ENCODE results near the gene MUSK. TPM values are rescaled to one million over a fixed set of nuclear protein-coding genes. Genes with fewer than 3 reads are reported as not detected.
"Not testable (repeated sequence)": the region's sequence is repeated elsewhere in the genome, so short reads cannot be mapped to it uniquely, and the experiment has no call there.

Gene MUSK
- polyA plus RNA-seq, 1 donor (not counting 4 experiments of a cell fraction or from before 2014, with no cell fraction given) = not detected

DNA sequence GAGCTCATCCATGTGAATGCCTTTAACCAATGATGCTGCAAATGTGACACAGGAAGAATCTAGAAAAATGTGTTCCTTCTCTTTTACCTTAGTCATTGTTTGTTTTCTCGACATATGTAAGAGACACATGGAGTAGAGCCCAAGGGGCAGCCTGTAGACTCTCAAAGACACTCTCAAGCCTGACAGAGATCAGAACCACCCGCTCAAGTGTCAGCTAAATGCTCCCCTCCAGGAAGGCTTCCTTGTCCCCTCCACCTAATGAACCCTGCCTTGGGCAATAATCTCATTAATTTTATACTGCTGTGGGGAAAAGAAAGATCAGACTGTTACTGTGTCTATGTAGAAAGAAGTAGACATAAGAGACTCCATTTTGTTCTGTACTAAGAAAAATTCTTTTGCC, 157.4 kb downstream of the MUSK start:
- no peak for FAIRE-seq
- H3K9me1 ChIP-seq (ENCODE audit: control insufficient read depth, extremely low read depth, insufficient read depth, low read length) = no peaks in the 10 kb centered on the region
- H3K79me2 ChIP-seq (ENCODE audit: control insufficient read depth, insufficient read depth, low read length) = no peaks in the 10 kb centered on the region
- H4K20me1 ChIP-seq (ENCODE audit: control insufficient read depth, extremely low read depth, insufficient read depth, low read length) = no peaks in the 10 kb centered on the region
- TF ChIP-seq EZH2 (IDR thresholded peaks at IDR 0.05; ENCODE audit: low read length) = no peak
- TF ChIP-seq CTCF (optimal IDR thresholded peaks at IDR 0.05 in 1 of 3, IDR thresholded peaks at IDR 0.05 in 1 of 3, conservative IDR thresholded peaks at IDR 0.05 in 1 of 3; ENCODE audit: extremely low read depth in 1 of 3, insufficient read depth in 2 of 3, low read length in 3 of 3) = no peak
- no peak overlapping the region for H3K4me3 ChIP-seq (ENCODE audit: control insufficient read depth in 2 of 3, extremely low read depth in 1 of 3, insufficient read depth in 2 of 3, low read depth in 1 of 3, low read length in 3 of 3)
- no peak overlapping the region for H2AFZ ChIP-seq (ENCODE audit: control insufficient read depth, low read length)
- no peak for DNase-seq (ENCODE audit: low read depth, low spot score)
- H3K9me3 ChIP-seq (ENCODE audit: control insufficient read depth, low read depth, low read length) = no peaks in the 10 kb centered on the region
- no peaks in the 10 kb centered on the region for H3K4me1 ChIP-seq (ENCODE audit: control insufficient read depth, extremely low read depth, insufficient read depth, low read length)
- no peak overlapping the region for H3K27ac ChIP-seq (ENCODE audit: control insufficient read depth, insufficient read depth, low read length)
- H3K4me2 ChIP-seq (ENCODE audit: control insufficient read depth, extremely low read depth, insufficient read depth, low read depth, low read length) = no peak overlapping the region
- no peaks in the 10 kb centered on the region for H3K36me3 ChIP-seq (ENCODE audit: control insufficient read depth in 2 of 2, extremely low read depth in 1 of 2, insufficient read depth in 2 of 2, low read length in 2 of 2)
- no peak overlapping the region for H3K9ac ChIP-seq (ENCODE audit: control insufficient read depth, extremely low read depth, insufficient read depth, low read length)
- no peaks in the 10 kb centered on the region for H3K27me3 ChIP-seq (ENCODE audit: control insufficient read depth, extremely low read depth, insufficient read depth, low read length)
- dilution Hi-C loops (cut with MboI; ENCODE audit: extremely low pct_ligation_motif_present, low sequenced_read_pairs) = no loop called here

DNA sequence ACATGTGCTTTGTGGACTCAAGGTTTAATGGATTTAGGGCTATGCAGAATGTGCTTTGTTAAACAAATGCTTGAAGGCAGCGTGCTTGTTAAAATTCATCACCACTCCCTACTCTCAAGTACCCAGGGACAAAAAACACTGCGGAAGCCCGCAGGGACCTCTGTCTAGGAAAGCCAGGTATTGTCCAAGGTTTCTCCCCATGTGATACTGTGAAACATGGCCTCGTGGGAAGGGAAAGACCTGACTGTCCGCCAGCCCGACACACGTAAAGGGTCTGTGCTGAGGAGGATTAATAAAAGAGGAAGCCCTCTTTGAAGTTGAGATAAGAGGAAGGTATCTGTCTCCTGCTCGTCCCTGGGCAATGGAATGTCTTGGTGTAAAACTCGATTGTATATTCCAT, 157.8 kb downstream of the MUSK start:
- FAIRE-seq; H3K27ac ChIP-seq (ENCODE audit: control insufficient read depth, insufficient read depth, low read length): not testable (repeated sequence)

GRCh38 chr9:110828264-110828663, 159.7 kb downstream of the MUSK start:
- H3K9me3 ChIP-seq (ENCODE audit: control insufficient read depth, low read depth, low read length) = no peaks in the 10 kb centered on the region
- FAIRE-seq = no peak
- TF ChIP-seq EZH2 (IDR thresholded peaks at IDR 0.05; ENCODE audit: low read length) = no peak
- TF ChIP-seq CTCF (optimal IDR thresholded peaks at IDR 0.05 in 1 of 3, IDR thresholded peaks at IDR 0.05 in 1 of 3, conservative IDR thresholded peaks at IDR 0.05 in 1 of 3; ENCODE audit: extremely low read depth in 1 of 3, insufficient read depth in 2 of 3, low read length in 3 of 3) = no peak
- no peaks in the 10 kb centered on the region for H3K79me2 ChIP-seq (ENCODE audit: control insufficient read depth, insufficient read depth, low read length)
- no peak overlapping the region for H2AFZ ChIP-seq (ENCODE audit: control insufficient read depth, low read length)
- no peaks in the 10 kb centered on the region for H4K20me1 ChIP-seq (ENCODE audit: control insufficient read depth, extremely low read depth, insufficient read depth, low read length)
- H3K9ac ChIP-seq (ENCODE audit: control insufficient read depth, extremely low read depth, insufficient read depth, low read length) = no peak overlapping the region
- no peaks in the 10 kb centered on the region for H3K4me1 ChIP-seq (ENCODE audit: control insufficient read depth, extremely low read depth, insufficient read depth, low read length)
- no peaks in the 10 kb centered on the region for H3K36me3 ChIP-seq (ENCODE audit: control insufficient read depth in 2 of 2, extremely low read depth in 1 of 2, insufficient read depth in 2 of 2, low read length in 2 of 2)
- no peak overlapping the region for H3K4me3 ChIP-seq (ENCODE audit: control insufficient read depth in 2 of 3, extremely low read depth in 1 of 3, insufficient read depth in 2 of 3, low read depth in 1 of 3, low read length in 3 of 3)
- H3K4me2 ChIP-seq (ENCODE audit: control insufficient read depth, extremely low read depth, insufficient read depth, low read depth, low read length) = no peak overlapping the region
- H3K9me1 ChIP-seq (ENCODE audit: control insufficient read depth, extremely low read depth, insufficient read depth, low read length) = no peaks in the 10 kb centered on the region
- no peaks in the 10 kb centered on the region for H3K27me3 ChIP-seq (ENCODE audit: control insufficient read depth, extremely low read depth, insufficient read depth, low read length)
- no peak for DNase-seq (ENCODE audit: low read depth, low spot score)
- no peak overlapping the region for H3K27ac ChIP-seq (ENCODE audit: control insufficient read depth, insufficient read depth, low read length)
- dilution Hi-C loops (cut with MboI; ENCODE audit: extremely low pct_ligation_motif_present, low sequenced_read_pairs) = no loop called here

More for the DNA sequence above, 157.8 kb downstream of the MUSK start:
- H3K4me3 ChIP-seq (ENCODE audit: control insufficient read depth in 2 of 3, extremely low read depth in 1 of 3, insufficient read depth in 2 of 3, low read depth in 1 of 3, low read length in 3 of 3); dilution Hi-C loops (cut with MboI; ENCODE audit: extremely low pct_ligation_motif_present, low sequenced_read_pairs); DNase-seq (ENCODE audit: low read depth, low spot score); H3K4me1 ChIP-seq (ENCODE audit: control insufficient read depth, extremely low read depth, insufficient read depth, low read length); H3K4me2 ChIP-seq (ENCODE audit: control insufficient read depth, extremely low read depth, insufficient read depth, low read depth, low read length); H4K20me1 ChIP-seq (ENCODE audit: control insufficient read depth, extremely low read depth, insufficient read depth, low read length); H3K9ac ChIP-seq (ENCODE audit: control insufficient read depth, extremely low read depth, insufficient read depth, low read length); H3K27me3 ChIP-seq (ENCODE audit: control insufficient read depth, extremely low read depth, insufficient read depth, low read length); H3K9me1 ChIP-seq (ENCODE audit: control insufficient read depth, extremely low read depth, insufficient read depth, low read length); H2AFZ ChIP-seq (ENCODE audit: control insufficient read depth, low read length); H3K36me3 ChIP-seq (ENCODE audit: control insufficient read depth in 2 of 2, extremely low read depth in 1 of 2, insufficient read depth in 2 of 2, low read length in 2 of 2); H3K79me2 ChIP-seq (ENCODE audit: control insufficient read depth, insufficient read depth, low read length); H3K9me3 ChIP-seq (ENCODE audit: control insufficient read depth, low read depth, low read length): not testable (repeated sequence)

All from keratinocyte (primary cell).